ENCODE measurements around the gene NBAS. TPM values are rescaled to one million over a fixed set of nuclear protein-coding genes. Genes with fewer than 3 reads are reported as not detected.

The NBAS gene
- total and polyA plus RNA-seq, 9 of the 15 experiments (the other 6 are each of a cell fraction or from before 2014, with no cell fraction given), result 15.3 to 94.4 (median 69.9) TPM

DNA sequence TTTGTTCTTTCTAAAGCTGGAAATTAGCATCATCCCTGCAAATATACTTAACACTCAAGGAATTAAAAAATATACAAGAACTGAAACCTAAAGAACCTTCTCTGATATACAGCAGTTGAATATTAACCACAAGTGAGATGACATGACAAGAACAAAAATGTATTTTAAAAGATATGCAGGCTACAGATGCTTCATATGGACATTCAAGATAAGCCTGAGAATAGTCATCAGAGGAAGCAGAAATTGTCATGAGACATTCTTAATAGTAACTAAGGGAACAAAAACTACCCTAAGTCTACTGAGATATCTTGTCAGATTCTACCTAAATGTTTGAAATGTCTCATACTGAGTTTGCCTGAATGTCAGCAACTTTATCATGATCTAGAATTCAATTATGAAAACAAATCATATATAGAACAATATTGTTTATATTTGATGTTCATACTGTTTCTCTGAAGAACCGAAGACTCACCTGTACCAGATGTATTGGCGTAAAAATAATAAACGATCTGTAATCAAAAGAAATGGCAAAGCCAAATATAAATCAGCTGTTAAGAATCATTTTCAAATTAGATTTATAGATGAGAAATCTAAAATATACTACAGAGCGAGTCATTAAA is 4.7 kb downstream of the NBAS start (continued):
- TF ChIP-seq TFAP4 (CRISPR knock-in tag; IDR thresholded peaks at IDR 0.05; ENCODE audit: borderline replicate concordance) (no peak), MTF1 (CRISPR knock-in tag; IDR thresholded peaks at IDR 0.05; ENCODE audit: borderline replicate concordance) (no peak), RFX1 (IDR thresholded peaks at IDR 0.05) (peak; percentile 88), CBX1 (IDR thresholded peaks at IDR 0.05; ENCODE audit: low read depth) (no peak), ZNF12 (CRISPR knock-in tag; IDR thresholded peaks at IDR 0.05) (no peak), XRCC4 (IDR thresholded peaks at IDR 0.05; ENCODE audit: extremely low read depth, insufficient read depth, insufficient read length) (no peak), ZNF3 (CRISPR knock-in tag; IDR thresholded peaks at IDR 0.05) (no peak), ZNF217 (CRISPR knock-in tag; IDR thresholded peaks at IDR 0.05) (no peak), ZNF165 (CRISPR knock-in tag; IDR thresholded peaks at IDR 0.05; ENCODE audit: borderline replicate concordance) (no peak), GATAD2A (IDR thresholded peaks at IDR 0.05) (no peak), ASH1L (IDR thresholded peaks at IDR 0.05; ENCODE audit: borderline replicate concordance, low read depth, partially characterized antibody) (no peak), GABPA (tag; conservative IDR thresholded peaks at IDR 0.05; ENCODE audit: low read depth) (no peak), BACH1 (tag; IDR thresholded peaks at IDR 0.05) (peak; percentile 32; the same call in 1 of the 2 replicates), PATZ1 (CRISPR knock-in tag; IDR thresholded peaks at IDR 0.05; ENCODE audit: borderline replicate concordance) (no peak), ZNF830 (CRISPR knock-in tag; IDR thresholded peaks at IDR 0.05) (no peak), CTCF (IDR thresholded peaks at IDR 0.05 in 2 of 3, conservative IDR thresholded peaks at IDR 0.05 in 1 of 3; ENCODE audit: insufficient read depth in 2 of 3, low read depth in 1 of 3, low read length in 3 of 3) (no peak), YBX1 (IDR thresholded peaks at IDR 0.05) (no peak), ZNF766 (CRISPR knock-in tag; conservative IDR thresholded peaks at IDR 0.05) (no peak), CBX8 (IDR thresholded peaks at IDR 0.05; ENCODE audit: borderline replicate concordance, extremely low read depth, low read depth, low read length, poor library complexity, severe bottlenecking) (no peak)
- TF ChIP-seq, protein P1, sequence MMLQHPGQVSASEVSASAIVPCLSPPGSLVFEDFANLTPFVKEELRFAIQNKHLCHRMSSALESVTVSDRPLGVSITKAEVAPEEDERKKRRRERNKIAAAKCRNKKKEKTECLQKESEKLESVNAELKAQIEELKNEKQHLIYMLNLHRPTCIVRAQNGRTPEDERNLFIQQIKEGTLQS (IDR thresholded peaks at IDR 0.05), result peak; percentile 87
- TF ChIP-seq, protein P1 (CRISPR knock-in tag; conservative IDR thresholded peaks at IDR 0.05), result peak; percentile 54; the same call in 1 of the 2 replicates
- TF ChIP-seq, protein P2, sequence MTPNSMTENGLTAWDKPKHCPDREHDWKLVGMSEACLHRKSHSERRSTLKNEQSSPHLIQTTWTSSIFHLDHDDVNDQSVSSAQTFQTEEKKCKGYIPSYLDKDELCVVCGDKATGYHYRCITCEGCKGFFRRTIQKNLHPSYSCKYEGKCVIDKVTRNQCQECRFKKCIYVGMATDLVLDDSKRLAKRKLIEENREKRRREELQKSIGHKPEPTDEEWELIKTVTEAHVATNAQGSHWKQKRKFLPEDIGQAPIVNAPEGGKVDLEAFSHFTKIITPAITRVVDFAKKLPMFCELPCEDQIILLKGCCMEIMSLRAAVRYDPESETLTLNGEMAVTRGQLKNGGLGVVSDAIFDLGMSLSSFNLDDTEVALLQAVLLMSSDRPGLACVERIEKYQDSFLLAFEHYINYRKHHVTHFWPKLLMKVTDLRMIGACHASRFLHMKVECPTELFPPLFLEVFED (CRISPR knock-in tag; conservative IDR thresholded peaks at IDR 0.05), result no peak

Measured in K562 (cell line).